GM21367 (cell line): ENCODE measurements around the gene RIC3.
A peak's percentile ranks its signal among the peaks of the same experiment; 100 is the strongest.

Experiments
- ATAC-seq: cut with Tn5 transposase; IDR thresholded peaks from one replicate; pipeline ENCODE4 v1.9.1; 2021; ENCODE audit not compliant: unreplicated experiment

The RIC3 gene

DNA sequence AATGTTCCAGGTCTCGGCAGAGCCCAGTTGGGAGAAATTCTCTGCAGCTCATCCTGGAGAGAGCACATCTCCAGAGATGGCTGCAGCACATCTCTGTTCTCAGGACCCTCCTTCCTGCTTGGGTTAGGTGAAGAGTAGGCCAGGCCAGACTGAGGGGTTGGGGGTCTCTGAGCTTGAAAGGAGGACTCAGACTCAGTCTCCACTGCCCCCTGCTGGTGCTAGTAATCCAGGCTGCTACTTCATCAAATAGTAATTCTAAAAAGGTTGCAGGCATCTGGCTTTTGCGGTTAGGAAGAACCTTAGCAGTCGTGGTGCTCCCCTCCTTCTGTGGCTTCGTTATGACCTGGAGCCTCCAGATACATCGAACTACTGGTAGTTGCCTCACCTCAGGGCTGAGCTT is 78.1 kb downstream of the RIC3 start:
- no peak for ATAC-seq

- no peak for ATAC-seq
Observed at GRCh38 chr11:8089791-8090510, 78.9 kb downstream of the RIC3 start.

DNA sequence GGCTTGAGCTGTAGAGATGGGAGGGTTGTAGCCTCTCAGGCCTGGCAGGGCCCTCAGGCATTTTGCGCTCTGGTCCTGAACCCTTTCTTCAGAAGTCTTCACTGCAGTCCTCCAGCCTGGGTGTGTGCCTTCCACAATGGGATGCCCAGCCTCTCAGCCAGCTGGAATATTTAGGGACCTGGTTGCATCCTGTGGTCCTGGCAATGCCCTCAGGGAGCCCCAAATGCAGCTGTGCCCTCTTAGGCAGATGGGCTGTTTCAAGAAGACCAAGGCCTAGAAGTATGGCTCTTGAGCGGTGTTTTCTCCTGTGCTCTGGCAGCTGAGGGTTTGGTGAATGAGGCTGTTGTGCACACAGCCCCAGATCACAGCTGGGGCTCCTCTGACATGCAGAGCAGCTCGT is 81.1 kb downstream of the RIC3 start:
- ATAC-seq = no peak

- ATAC-seq = no peak
Observed at GRCh38 chr11:8087185-8087584, 81.6 kb downstream of the RIC3 start.

GRCh38 chr11:8086571-8086970 is 82.3 kb downstream of the RIC3 start:
- ATAC-seq = no peak

DNA sequence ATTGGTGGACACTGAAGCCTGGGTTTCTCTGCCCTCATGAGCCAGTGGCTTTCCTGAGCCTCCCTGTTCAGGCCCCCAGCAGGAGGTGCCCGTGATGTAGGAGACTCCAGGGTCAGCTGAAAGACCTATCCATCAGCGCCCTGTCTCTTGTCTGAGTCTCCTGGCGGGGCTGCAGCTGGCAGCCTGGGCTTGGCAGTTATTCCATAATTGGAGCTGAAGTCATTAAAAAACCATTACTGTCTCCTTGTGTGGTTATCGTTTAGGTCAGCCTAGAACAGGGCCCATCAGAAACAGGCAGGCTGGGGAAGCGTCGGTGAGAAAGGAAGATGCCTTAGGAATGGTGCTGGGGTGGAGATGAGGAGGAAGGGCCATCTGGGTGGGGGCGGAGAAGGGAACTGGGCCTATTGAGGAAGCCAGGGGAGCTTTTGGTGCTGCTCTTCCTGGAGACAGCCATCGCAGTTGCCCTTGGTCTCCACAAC is 82.8 kb downstream of the RIC3 start:
- ATAC-seq = no peak

GRCh38 chr11:8085011-8085645 is 83.7 kb downstream of the RIC3 start:
- ATAC-seq = no peak

DNA sequence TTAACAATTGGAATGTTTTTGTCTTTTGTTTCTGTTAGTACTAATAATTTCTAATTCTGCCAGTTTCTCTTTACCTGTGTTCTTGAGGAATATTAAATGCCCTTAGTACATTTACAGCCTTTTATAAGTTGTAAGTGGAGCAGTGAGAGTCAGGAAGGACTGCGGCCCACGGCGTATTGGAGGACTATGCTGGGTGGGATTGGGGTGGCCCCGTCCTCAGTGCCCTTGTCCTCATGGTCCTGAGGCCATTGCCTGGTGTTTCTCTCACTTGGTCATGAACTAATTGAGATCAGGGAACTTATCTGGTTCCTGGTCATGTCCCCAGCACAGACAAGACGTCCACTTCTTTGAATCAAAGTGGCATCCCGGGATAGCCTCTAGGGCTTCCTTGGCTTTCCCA is 84.5 kb downstream of the RIC3 start:
- no peak for ATAC-seq

- ATAC-seq = no peak
Observed at GRCh38 chr11:8083871-8084281, 84.9 kb downstream of the RIC3 start.

DNA sequence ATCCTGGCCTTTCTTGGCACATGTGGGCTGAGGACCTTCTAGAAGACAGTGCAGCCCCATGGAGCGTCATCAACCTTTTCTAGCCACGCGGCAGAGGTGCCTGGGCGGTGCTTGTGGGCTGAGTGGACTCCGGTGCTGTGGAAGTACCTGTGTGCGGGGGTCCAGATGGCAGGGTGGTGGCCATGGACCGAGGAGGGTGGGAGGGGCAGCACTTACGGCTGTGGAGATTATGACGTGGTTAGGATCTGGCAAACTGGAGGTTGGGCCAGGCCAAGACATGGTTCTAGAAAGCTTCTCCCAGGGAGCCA is 85.8 kb downstream of the RIC3 start:
- no peak for ATAC-seq

DNA sequence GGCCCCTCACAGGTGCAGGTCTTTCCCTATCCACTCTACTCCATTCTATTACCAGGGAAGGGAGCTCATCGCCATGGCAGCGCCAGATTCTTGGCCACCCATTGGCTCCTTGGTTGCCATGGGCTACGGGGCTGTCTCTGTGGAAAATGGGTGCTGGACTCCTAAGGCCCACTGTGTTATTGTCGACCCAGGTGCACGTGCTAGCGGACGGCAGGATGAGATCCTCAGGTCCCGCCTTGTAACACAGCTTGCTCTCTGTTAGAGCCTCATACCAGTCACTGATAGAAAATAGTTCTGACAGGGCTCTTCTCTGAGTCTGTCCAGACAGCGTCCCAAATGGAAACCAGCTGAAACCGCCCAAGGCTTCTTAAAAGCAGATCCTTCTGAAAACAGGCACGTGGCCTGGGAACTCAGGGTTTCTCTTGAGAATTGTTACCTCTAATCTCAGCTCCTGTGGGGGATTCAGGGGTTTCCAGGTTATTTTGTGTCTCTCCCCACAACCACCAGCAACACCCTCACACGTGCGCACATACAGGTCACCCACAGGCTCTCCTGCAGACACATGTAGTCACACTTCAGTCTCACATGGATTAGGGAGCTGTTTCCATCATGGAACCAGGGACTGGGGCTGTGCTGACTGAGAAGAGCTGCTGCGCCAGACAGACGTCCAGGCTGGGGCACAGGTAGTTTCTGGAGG is 86.3 kb downstream of the RIC3 start:
- no peak for ATAC-seq

DNA sequence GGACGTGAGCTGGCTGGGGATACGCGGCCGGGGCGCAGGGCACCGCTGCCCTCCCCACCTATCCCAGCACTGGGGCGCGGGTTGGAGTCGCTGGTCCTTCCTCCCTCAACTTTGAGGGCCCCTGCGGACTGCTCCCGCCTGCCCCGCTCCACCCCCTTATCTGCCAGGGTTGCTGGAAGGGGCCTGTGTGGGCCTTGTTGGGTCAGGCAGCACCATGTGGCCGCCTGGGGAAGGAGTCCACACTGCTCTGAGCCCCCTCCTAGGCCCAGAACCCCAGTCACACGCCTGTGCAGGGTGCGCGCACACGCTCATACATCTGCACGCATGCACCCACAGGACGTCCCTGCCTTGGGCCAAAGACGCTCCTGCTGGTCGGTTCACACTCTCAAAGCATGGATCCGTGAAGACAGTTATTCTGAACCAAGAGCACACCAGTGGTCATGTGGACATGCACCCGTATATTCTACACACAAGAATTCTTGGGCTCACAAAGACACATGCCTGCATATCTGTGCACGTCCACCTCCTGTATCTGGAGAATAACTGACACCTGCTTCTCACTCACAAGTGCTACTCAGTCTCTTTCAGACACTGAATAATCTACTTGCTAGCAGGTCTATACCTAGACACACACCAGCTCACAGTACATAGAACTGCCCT is 87.1 kb downstream of the RIC3 start:
- no peak for ATAC-seq

- no peak for ATAC-seq
Observed at GRCh38 chr11:8080674-8081590, 87.9 kb downstream of the RIC3 start, which contains the start of gene TUB. TUB (plus strand) TSS chr11:8081211; CDS start chr11:8081511, 300 bp downstream.

- no peak for ATAC-seq
Observed at GRCh38 chr11:8080069-8080670, 88.7 kb downstream of the RIC3 start.

DNA sequence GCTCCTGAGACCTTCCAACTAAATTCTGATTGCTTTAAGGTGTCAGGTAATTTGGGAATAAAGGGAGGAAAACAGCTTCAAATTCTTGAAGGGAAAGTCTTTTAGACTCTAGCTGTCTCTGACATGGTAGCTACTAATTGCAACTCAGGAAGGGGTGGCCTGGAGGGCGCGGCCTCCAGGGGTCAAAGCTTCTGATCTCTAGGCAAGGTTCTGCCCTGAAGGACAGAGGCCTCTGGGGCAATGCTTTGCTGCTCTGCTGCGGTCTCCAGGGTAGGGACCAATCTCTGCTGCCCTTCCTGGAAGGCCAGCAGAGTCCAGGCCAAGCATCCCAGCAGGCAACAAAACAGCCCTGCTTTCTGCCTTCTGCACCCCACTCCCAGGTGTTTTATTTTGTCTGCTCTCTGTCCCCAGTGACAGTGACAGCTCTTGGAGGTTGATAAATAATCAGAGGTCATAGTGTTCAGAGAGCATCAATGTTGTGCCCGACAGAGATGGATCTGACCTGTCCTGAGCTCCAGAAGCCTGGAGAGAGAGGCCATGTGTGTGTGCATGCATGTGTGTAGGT is 89.6 kb downstream of the RIC3 start:
- no peak for ATAC-seq

GRCh38 chr11:8075119-8075726 is 93.6 kb downstream of the RIC3 start:
- ATAC-seq = no peak

DNA sequence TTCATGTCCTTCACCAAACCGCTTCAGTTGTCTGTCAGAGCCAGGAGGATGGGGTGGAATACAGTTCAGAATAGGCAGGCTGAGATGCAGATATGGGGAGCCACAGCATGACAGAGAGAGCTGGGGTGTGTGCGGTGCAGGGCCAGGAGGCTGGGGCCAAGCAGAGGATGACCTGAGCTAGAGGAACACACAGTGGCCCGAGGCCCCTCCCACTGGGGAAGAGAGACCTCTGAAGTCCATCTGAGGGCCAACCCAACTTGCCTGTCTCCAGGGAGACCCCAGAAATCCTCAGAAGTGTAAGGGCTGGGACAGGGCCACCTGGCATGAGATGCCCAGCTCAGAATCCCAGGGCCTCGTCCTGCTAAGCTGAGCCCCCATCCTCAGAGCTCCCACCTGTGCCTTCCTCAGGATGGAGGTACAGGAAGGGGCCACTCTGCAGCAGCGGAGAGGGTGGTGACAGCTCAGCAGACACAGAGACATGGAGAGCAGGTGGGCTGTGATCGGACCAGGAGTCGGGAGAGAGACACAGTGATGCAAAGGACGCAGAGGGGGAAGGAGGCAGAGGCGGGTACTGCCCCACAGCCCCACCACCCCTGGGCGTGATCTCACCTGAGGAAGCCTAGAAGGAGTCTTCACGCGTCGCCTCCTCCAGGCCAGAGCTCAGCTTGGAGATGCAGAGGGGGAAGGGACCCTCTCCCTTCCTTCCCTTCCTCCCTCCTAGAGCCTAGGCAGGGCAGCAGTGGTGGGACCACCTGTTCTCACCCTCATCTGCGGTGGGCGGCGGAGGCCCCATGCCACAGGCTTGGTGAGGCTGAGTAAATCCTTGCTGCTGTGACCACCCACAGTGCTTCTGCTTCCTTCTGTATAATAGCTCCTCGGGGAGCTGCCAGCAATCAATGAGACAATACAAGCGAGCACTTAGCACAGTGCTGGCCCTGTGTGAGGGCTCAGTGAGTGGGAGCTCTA is 96.9 kb downstream of the RIC3 start:
- ATAC-seq = no peak

DNA sequence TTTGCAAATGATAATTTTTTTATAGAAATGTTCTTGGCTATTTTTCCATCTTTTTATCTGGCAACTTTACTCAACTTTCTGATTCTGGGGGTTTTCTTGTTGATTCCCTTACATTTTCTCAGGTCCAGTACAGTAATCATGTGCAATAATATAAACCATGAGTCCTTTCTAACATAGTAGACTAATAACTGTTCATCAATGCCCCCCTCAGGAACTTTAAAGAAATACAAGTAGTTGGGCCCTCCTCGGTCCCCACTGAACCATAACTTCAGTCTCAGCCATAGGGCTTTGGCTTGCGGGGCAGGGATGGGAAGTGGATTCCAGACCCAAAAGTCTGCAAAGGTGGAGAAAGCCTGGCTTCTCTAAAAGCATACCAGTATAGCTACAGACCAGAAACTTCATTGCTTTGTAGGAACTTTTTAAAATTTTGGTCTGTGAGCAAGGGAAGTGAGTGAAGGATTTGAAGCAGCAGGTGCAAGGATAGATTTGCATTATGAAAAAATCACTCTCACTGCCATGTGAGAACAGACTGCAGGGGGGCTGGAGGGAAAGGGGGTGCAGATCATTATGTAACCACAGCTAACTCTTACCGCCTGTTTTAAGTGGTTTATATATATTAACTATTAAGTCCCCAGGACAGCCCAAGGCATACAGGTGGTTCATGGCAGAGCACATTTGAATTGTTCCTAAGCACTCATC is 98.3 kb downstream of the RIC3 start:
- ATAC-seq = peak; percentile 76
